Heart left ventricle (tissue), 13 donors: ENCODE data around the gene TADA3.

ENCODE experiments used
- POLR2A ChIP-seq, 2 donors: fragments of 450-650 bp; IDR thresholded peaks; one replicate each; pipeline ENCODE4 v1.6.1; 2017; ENCODE audit warnings: antibody characterized with exemption in 2 of 2, mild to moderate bottlenecking in 2 of 2, moderate library complexity in 2 of 2
- TF ChIP-seq, protein P1 (sequence below), 12 donors: fragments of 200-600 bp; sonication (generic) in 4 of 12; IDR thresholded peaks; one replicate each; pipeline versions ENCODE4 v1.5.0 to v1.8.0; 2018 to 2022; ENCODE audit warnings: antibody characterized with exemption in 12 of 12, mild to moderate bottlenecking in 5 of 12
- donor health status: ischemic (EF 13 %, LVEDD 7.1; RV severe dilation, severe dysfunction).
- donor health status: DM: no; HTN: yes; CAD: no.
- donor health status: DM: no; HTN: no; CAD: no.
- donor health status: ischemic (EF 25% LVEDD 6.9; RV normal size, moderate dysfunction).
- donor health status: ischemic (EF 25% LVEDD 5.7; RV mildly dilated, moderate dysfunction).
- donor health status: ischemic (EF 35%, LVEDD 5.7; RV mildly dilated, moderate dysfunction).
- donor health status: nonischemic (EF 11% LVEDD 7.7; RV severe dilation, severe dysfunction).
- donor health status: DM: yes; HTN: yes; CAD: no.
- donor health status: PGD.
- donor health status: ischemic (EF 29% LVEDD 5.4; RV normal size, mild dysfunction).
- donor health status: nonischemic (EF 23%, LVEDD 6.1; RV moderate dilation, normal function).

DNA sequence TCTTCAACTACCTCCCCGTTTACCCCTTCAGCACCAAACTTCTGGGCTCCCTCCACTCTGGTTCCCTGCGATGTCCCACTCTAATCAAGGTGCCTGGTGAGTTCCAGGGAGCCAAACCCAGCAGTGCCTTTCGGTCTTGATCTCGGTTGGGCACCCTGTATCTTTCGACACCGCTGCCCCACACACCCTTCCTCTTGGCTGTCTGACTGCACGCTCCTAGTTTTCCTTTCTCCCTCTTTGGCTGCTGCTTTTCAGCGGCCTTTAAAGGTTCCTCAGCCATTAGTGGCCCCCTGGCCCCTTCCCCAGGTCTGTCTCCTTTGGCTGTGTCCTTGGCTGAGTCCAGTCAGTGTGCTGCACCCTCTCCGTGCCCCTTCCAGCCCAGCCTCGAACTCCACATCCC, 18.6 kb upstream of the TADA3 start:
- TF ChIP-seq, protein P1, sequence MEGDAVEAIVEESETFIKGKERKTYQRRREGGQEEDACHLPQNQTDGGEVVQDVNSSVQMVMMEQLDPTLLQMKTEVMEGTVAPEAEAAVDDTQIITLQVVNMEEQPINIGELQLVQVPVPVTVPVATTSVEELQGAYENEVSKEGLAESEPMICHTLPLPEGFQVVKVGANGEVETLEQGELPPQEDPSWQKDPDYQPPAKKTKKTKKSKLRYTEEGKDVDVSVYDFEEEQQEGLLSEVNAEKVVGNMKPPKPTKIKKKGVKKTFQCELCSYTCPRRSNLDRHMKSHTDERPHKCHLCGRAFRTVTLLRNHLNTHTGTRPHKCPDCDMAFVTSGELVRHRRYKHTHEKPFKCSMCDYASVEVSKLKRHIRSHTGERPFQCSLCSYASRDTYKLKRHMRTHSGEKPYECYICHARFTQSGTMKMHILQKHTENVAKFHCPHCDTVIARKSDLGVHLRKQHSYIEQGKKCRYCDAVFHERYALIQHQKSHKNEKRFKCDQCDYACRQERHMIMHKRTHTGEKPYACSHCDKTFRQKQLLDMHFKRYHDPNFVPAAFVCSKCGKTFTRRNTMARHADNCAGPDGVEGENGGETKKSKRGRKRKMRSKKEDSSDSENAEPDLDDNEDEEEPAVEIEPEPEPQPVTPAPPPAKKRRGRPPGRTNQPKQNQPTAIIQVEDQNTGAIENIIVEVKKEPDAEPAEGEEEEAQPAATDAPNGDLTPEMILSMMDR (IDR thresholded peaks at IDR 0.05) = no peak
- TF ChIP-seq POLR2A (IDR thresholded peaks at IDR 0.05) = no peak
